TTC549 (cell line): Measurements from ENCODE around the gene ESAM.
"Not testable (repeated sequence)": the region's sequence is repeated elsewhere in the genome, so short reads cannot be mapped to it uniquely, and the experiment has no call there.

Experiments
- FAIRE-seq: peaks from 2 replicates; lab custom pipeline; 2012; peaks lifted over from hg19 to GRCh38; lab: Jason Lieb, UNC

The ESAM gene

GRCh38 chr11:124770959-124771358 is 8.9 kb upstream of the ESAM start:
- FAIRE-seq = not testable (repeated sequence)

- FAIRE-seq = no peak
These were observed 8.0 kb upstream of the ESAM start for GRCh38 chr11:124769806-124770774.

- FAIRE-seq = no peak
These were observed 6.8 kb upstream of the ESAM start for GRCh38 chr11:124768914-124769313.

- no peak for FAIRE-seq
These were observed 4.1 kb upstream of the ESAM start for GRCh38 chr11:124766156-124766555.

- FAIRE-seq = no peak
These were observed 1.3 kb upstream of the ESAM start for GRCh38 chr11:124763156-124763947.

- FAIRE-seq = no peak
These were observed 600 bp upstream of the ESAM start for GRCh38 chr11:124762624-124763155.

GRCh38 chr11:124761301-124762104 is 587 bp downstream of the ESAM start:
- FAIRE-seq = no peak

- FAIRE-seq = no peak
These were observed 1.3 kb downstream of the ESAM start for GRCh38 chr11:124760806-124761205.

GRCh38 chr11:124760205-124760652 is 1.9 kb downstream of the ESAM start:
- no peak for FAIRE-seq

GRCh38 chr11:124759266-124760204 is 2.6 kb downstream of the ESAM start:
- FAIRE-seq = no peak

- no peak for FAIRE-seq
These were observed 3.5 kb downstream of the ESAM start for GRCh38 chr11:124758355-124759265.

- no peak for FAIRE-seq
These were observed 4.8 kb downstream of the ESAM start for GRCh38 chr11:124757320-124757719.

GRCh38 chr11:124756753-124757227 is 5.3 kb downstream of the ESAM start:
- FAIRE-seq = no peak

- FAIRE-seq = no peak
These were observed 5.9 kb downstream of the ESAM start for GRCh38 chr11:124756033-124756752.

- no peak for FAIRE-seq
These were observed 7.4 kb downstream of the ESAM start for GRCh38 chr11:124754710-124755109.

- FAIRE-seq = no peak
These were observed 7.8 kb downstream of the ESAM start for GRCh38 chr11:124754309-124754708.

- FAIRE-seq = no peak
These were observed 8.5 kb downstream of the ESAM start for GRCh38 chr11:124753624-124754023.

- no peak for FAIRE-seq
These were observed 8.9 kb downstream of the ESAM start for GRCh38 chr11:124753205-124753604.
